Trophoblast cell (in vitro differentiated cells and primary cell): Measurements from ENCODE around the gene JAM3.

Experiments
- DNase-seq, 2 donors: peaks; one replicate each; pipeline ENCODE4 v3.0.0-alpha.2; 2016
- H2AFZ ChIP-seq: 2 replicates; pipeline ENCODE4 v1.6.1; 2013; ENCODE audit warnings: low read length, moderate library complexity, mild to moderate bottlenecking; ENCODE audit not compliant: insufficient read depth, poor library complexity
- H2AK5ac ChIP-seq: 2 replicates; pipeline ENCODE4 v1.6.1; 2013; ENCODE audit warnings: mild to moderate bottlenecking, low read length
- H2BK120ac ChIP-seq: 2 replicates; pipeline ENCODE4 v1.6.1; 2013; ENCODE audit warnings: low read length, mild to moderate bottlenecking, moderate library complexity; ENCODE audit not compliant: insufficient read depth, poor library complexity
- H2BK12ac ChIP-seq: 2 replicates; pipeline ENCODE4 v1.6.1; 2013; ENCODE audit warnings: mild to moderate bottlenecking, low read length, moderate library complexity
- H2BK5ac ChIP-seq: 2 replicates; pipeline ENCODE4 v1.6.1; 2013; ENCODE audit warnings: low read length, low read depth, moderate library complexity, mild to moderate bottlenecking; ENCODE audit not compliant: poor library complexity
- H3K14ac ChIP-seq: 2 replicates; pipeline ENCODE4 v1.6.1; 2013; ENCODE audit warnings: mild to moderate bottlenecking, low read length
- H3K18ac ChIP-seq: 2 replicates; pipeline ENCODE4 v1.6.1; 2013; ENCODE audit warnings: mild to moderate bottlenecking, low read length
- H3K23ac ChIP-seq: 2 replicates; pipeline ENCODE4 v1.6.1; 2013; ENCODE audit warnings: low read length
- H3K27ac ChIP-seq: 2 replicates; pipeline ENCODE4 v1.5.1; 2013; ENCODE audit warnings: low read depth, mild to moderate bottlenecking, inconsistent platforms, low read length, moderate library complexity
- H3K27me3 ChIP-seq: 2 replicates; pipeline ENCODE4 v1.6.1; 2013; ENCODE audit warnings: inconsistent platforms, mild to moderate bottlenecking, low read length, moderate library complexity; ENCODE audit not compliant: insufficient read depth
- H3K36me3 ChIP-seq, 2 experiments: 1 replicate in 1 of 2; 2 replicates in 1 of 2; pipeline ENCODE4 v1.6.1; 2013; ENCODE audit warnings: low read length in 2 of 2, mild to moderate bottlenecking in 2 of 2, moderate library complexity in 1 of 2; ENCODE audit not compliant: insufficient read depth in 2 of 2, control insufficient read depth in 1 of 2
- H3K4ac ChIP-seq: 2 replicates; pipeline ENCODE4 v1.6.1; 2013; ENCODE audit warnings: low read depth, mild to moderate bottlenecking, low read length, moderate library complexity
- H3K4me1 ChIP-seq, 2 experiments: 1 replicate in 1 of 2; 2 replicates in 1 of 2; pipeline ENCODE4 v1.6.1; 2013; ENCODE audit warnings: low read length in 2 of 2, mild to moderate bottlenecking in 2 of 2, moderate library complexity in 1 of 2; ENCODE audit not compliant: insufficient read depth in 2 of 2, control insufficient read depth in 1 of 2
- H3K4me2 ChIP-seq: 2 replicates; pipeline ENCODE4 v1.6.1; 2013; ENCODE audit warnings: inconsistent platforms, mild to moderate bottlenecking, low read length, moderate library complexity
- H3K4me3 ChIP-seq: 2 replicates; pipeline ENCODE4 v1.5.1; 2013; ENCODE audit warnings: mild to moderate bottlenecking, low read depth, low read length, inconsistent platforms
- H3K79me1 ChIP-seq: one replicate; pipeline ENCODE4 v1.6.1; 2013; ENCODE audit warnings: low read length
- H3K79me2 ChIP-seq: 2 replicates; pipeline ENCODE4 v1.6.1; 2013; ENCODE audit warnings: low read length, mild to moderate bottlenecking; ENCODE audit not compliant: control insufficient read depth, insufficient read depth, poor library complexity
- H3K9ac ChIP-seq: 2 replicates; pipeline ENCODE4 v1.6.1; 2013; ENCODE audit warnings: mild to moderate bottlenecking, low read length
- H3K9me3 ChIP-seq: 2 replicates; pipeline ENCODE4 v1.6.1; 2013; ENCODE audit warnings: low read depth, mild to moderate bottlenecking, control low read depth, inconsistent platforms, low read length; ENCODE audit not compliant: insufficient read depth
- H4K12ac ChIP-seq: 2 replicates; pipeline ENCODE4 v1.6.1; 2013; ENCODE audit warnings: low read depth, mild to moderate bottlenecking, low read length, moderate library complexity
- H4K8ac ChIP-seq: 2 replicates; pipeline ENCODE4 v1.6.1; 2013; ENCODE audit warnings: low read depth, mild to moderate bottlenecking, low read length, moderate library complexity
- H4K91ac ChIP-seq: one replicate; pipeline ENCODE4 v1.6.1; 2013; ENCODE audit warnings: low read depth, mild to moderate bottlenecking, low read length, moderate library complexity
- WGBS: extraction: QIAGEN DNeasy Blood & Tissue Kit; methylation state at CpG from one replicate; pipeline ENCODE4 v1.1.7; 2013; ENCODE audit warnings: missing lambda C conversion rate; ENCODE audit not compliant: insufficient read length, insufficient coverage; ENCODE audit errors: extremely low coverage; 5-methylcytosine and 5-hydroxymethylcytosine counted together

The JAM3 gene

GRCh38 chr11:134140961-134141490 is 72.2 kb downstream of the JAM3 start:
- Histone ChIP-seq H3K27me3 (no peaks in the 10 kb centered on the region), H3K14ac (no peak overlapping the region), H3K23ac (no peak overlapping the region), H2BK120ac (no peak overlapping the region), H3K36me3 (peaks cover 2 to 6% of the 10 kb centered on the region in 2 experiments), H2AK5ac (no peak overlapping the region), H2BK12ac (no peak overlapping the region), H3K27ac (no peak overlapping the region), H3K4me2 (no peak overlapping the region), H3K4ac (no peak overlapping the region), H4K12ac (no peak overlapping the region), H4K8ac (no peak overlapping the region), H3K4me3 (no peak overlapping the region), H2AFZ (no peak overlapping the region), H2BK5ac (no peak overlapping the region), H3K9ac (no peak overlapping the region), H3K79me1 (no peaks in the 10 kb centered on the region), H3K9me3 (no peaks in the 10 kb centered on the region), H4K91ac (no peak overlapping the region), H3K4me1 (no peaks in the 10 kb centered on the region), H3K79me2 (no peaks in the 10 kb centered on the region), H3K18ac (no peak overlapping the region)
- no peak for DNase-seq
- WGBS: no CpG with 5 or more reads among the region's 7 CpGs

DNA sequence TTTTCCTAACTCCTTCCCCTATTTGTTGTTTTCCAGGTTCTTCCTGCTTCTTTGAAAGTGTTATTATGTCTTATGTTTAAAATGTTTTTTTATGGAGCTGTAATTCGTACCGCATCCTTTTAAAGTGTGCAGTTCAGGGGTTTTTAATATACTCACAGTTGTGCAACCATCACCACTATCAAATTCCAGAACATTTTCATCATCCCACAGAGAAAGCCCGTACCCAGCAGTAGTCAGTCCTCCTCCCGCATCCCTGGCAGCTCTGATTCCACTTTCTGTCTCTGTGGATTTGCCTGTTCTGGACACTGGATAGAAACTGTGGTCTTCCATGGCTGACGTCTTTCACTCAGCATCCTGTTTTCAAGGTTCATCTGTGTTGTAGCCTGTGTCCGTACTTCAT is 73.7 kb downstream of the JAM3 start:
- H2BK12ac ChIP-seq: no peak overlapping the region
- no peak overlapping the region for H4K12ac ChIP-seq
- no peak for DNase-seq
- no peak overlapping the region for H2BK120ac ChIP-seq
- no peak overlapping the region for H4K91ac ChIP-seq
- H2AK5ac ChIP-seq: no peak overlapping the region
- peaks cover 2 to 6% of the 10 kb centered on the region in 2 experiments for H3K36me3 ChIP-seq
- no peak overlapping the region for H3K9ac ChIP-seq
- no peak overlapping the region for H3K4ac ChIP-seq
- H4K8ac ChIP-seq: no peak overlapping the region
- no peaks in the 10 kb centered on the region for H3K4me1 ChIP-seq
- H3K23ac ChIP-seq: no peak overlapping the region
- H3K18ac ChIP-seq: no peak overlapping the region
- H3K4me3 ChIP-seq: no peak overlapping the region
- no peaks in the 10 kb centered on the region for H3K79me1 ChIP-seq
- WGBS: no CpG with 5 or more reads among the region's 6 CpGs
- H3K27ac ChIP-seq: no peak overlapping the region
- H3K79me2 ChIP-seq: no peaks in the 10 kb centered on the region
- no peak overlapping the region for H3K14ac ChIP-seq
- no peak overlapping the region for H2AFZ ChIP-seq
- H3K4me2 ChIP-seq: no peak overlapping the region
- no peak overlapping the region for H2BK5ac ChIP-seq
- H3K27me3 ChIP-seq: no peaks in the 10 kb centered on the region
- H3K9me3 ChIP-seq: no peaks in the 10 kb centered on the region

- no peak overlapping the region for H3K4me2 ChIP-seq
- H3K36me3 ChIP-seq: peaks cover 2 to 8% of the 10 kb centered on the region in 2 experiments
- no peak overlapping the region for H3K27ac ChIP-seq
- no peak overlapping the region for H4K91ac ChIP-seq
- H3K9ac ChIP-seq: no peak overlapping the region
- no peak for DNase-seq
- H2AK5ac ChIP-seq: no peak overlapping the region
- no peaks in the 10 kb centered on the region for H3K79me2 ChIP-seq
- no peak overlapping the region for H3K18ac ChIP-seq
- H3K79me1 ChIP-seq: no peaks in the 10 kb centered on the region
- H3K4me1 ChIP-seq: no peaks in the 10 kb centered on the region
- no peaks in the 10 kb centered on the region for H3K27me3 ChIP-seq
- H3K23ac ChIP-seq: no peak overlapping the region
- no peak overlapping the region for H2BK120ac ChIP-seq
- no peak overlapping the region for H3K4me3 ChIP-seq
- H2AFZ ChIP-seq: no peak overlapping the region
- no peak overlapping the region for H4K8ac ChIP-seq
- H3K9me3 ChIP-seq: no peaks in the 10 kb centered on the region
- no peak overlapping the region for H4K12ac ChIP-seq
- no peak overlapping the region for H3K14ac ChIP-seq
- no CpG with 5 or more reads among the region's 3 CpGs for WGBS
- H3K4ac ChIP-seq: no peak overlapping the region
- no peak overlapping the region for H2BK12ac ChIP-seq
- no peak overlapping the region for H2BK5ac ChIP-seq
Measured at GRCh38 chr11:134143801-134144200, 74.9 kb downstream of the JAM3 start.

GRCh38 chr11:134144744-134145143 is 75.9 kb downstream of the JAM3 start:
- Histone ChIP-seq H4K8ac (no peak overlapping the region), H3K79me2 (no peaks in the 10 kb centered on the region), H3K9ac (no peak overlapping the region), H2BK120ac (no peak overlapping the region), H3K27me3 (no peaks in the 10 kb centered on the region), H3K9me3 (no peaks in the 10 kb centered on the region), H3K36me3 (peaks cover 5 to 16% of the 10 kb centered on the region in 2 experiments), H3K27ac (no peak overlapping the region), H4K12ac (no peak overlapping the region), H3K14ac (no peak overlapping the region), H2AK5ac (no peak overlapping the region), H3K4me2 (no peak overlapping the region), H3K79me1 (no peaks in the 10 kb centered on the region), H3K4ac (no peak overlapping the region), H2BK5ac (no peak overlapping the region), H4K91ac (no peak overlapping the region), H2BK12ac (no peak overlapping the region), H3K23ac (no peak overlapping the region), H3K4me1 (no peaks in the 10 kb centered on the region), H3K4me3 (no peak overlapping the region), H2AFZ (no peak overlapping the region), H3K18ac (no peak overlapping the region)
- WGBS: no CpG with 5 or more reads among the region's 5 CpGs
- DNase-seq: no peak
